Pancreas (tissue), 10 donors: ENCODE results near the gene STK11. TPM values are rescaled to one million over a fixed set of nuclear protein-coding genes. Genes with fewer than 3 reads are reported as not detected.

Source experiments
- ATAC-seq, 4 donors: fragments of 200-7000 bp; cut with Tn5 transposase; one replicate each; pipeline versions ENCODE4 v1.8.0 to v1.9.1; 2020; ENCODE audit warnings: mild to moderate bottlenecking in 4 of 4, moderate library complexity in 4 of 4
- DNase-seq, 6 donors: peaks; one replicate each; pipeline ENCODE4 v3.0.0-alpha.2; 2020
- FAIRE-seq: peaks from 2 replicates; lab custom pipeline; 2012; peaks lifted over from hg19 to GRCh38; lab: Jason Lieb, UNC
- H3K27ac ChIP-seq, 4 donors: fragments of 200-600 bp; sonication (generic); 1 replicate in 3 of 4; 2 replicates in 1 of 4; pipeline versions ENCODE4 v1.5.0 to v1.8.0; 2020
- H3K27me3 ChIP-seq, 4 donors: fragments of 200-600 bp; one replicate each; pipeline ENCODE4 v1.8.0; 2021
- H3K36me3 ChIP-seq, 3 donors: fragments of 200-600 bp; sonication (generic) in 1 of 3; one replicate each; pipeline versions ENCODE4 v1.5.0 to v1.8.0; 2020 to 2021
- H3K4me1 ChIP-seq, 3 donors: fragments of 200-600 bp; one replicate each; pipeline ENCODE4 v1.8.0; 2021
- H3K4me3 ChIP-seq, 4 donors: fragments of 200-600 bp; sonication (generic) in 2 of 4; one replicate each; pipeline versions ENCODE4 v1.5.0 to v1.8.0; 2020 to 2021
- H3K9me3 ChIP-seq, 4 donors: fragments of 200-600 bp; one replicate each; pipeline ENCODE4 v1.8.0; 2021
- CTCF ChIP-seq, 4 donors: fragments of 200-600 bp; sonication (generic) in 3 of 4; IDR thresholded peaks; one replicate each; pipeline versions ENCODE4 v1.5.0 to v1.8.0; 2021; ENCODE audit warnings: antibody characterized with exemption in 4 of 4
- WGBS, 2 donors: extraction: QIAGEN DNeasy Blood & Tissue Kit; methylation state at CpG; one replicate each; pipeline ENCODE4 v1.1.7; 2013; 5-methylcytosine and 5-hydroxymethylcytosine counted together
- intact Hi-C, 3 donors: fragments of 100-400 bp; cut with DNase I; formaldehyde crosslinking; loops; one replicate each; pipeline versions ENCODE4 v1.11.1 to v1.14.2; 2022
- polyA plus RNA-seq, 2 donors: library from polyadenylated mRNA; stranded (reverse); fragments of 200-250 nt; gene quantifications; one replicate each; pipeline ENCODE4 v1.2.3, GENCODE V29; 2013
- total RNA-seq, 6 donors: library from RNA; stranded (reverse); fragmentation: NEBNext Ultra II Directional in 4 of 6; extraction: Animal tissue kit (Norgen Biotek cat#: 25700) in 4 of 6; gene quantifications; one replicate each; pipeline versions ENCODE4 v1.2.1 to v1.2.4, GENCODE V29; 2021 to 2023
- donor health status: healthy with polysubstance abuse.
- donor health status: DM: no; HTN: no; CAD: no; lungs with moderate emphysema.
- donor health status: DM: no; HTN: no; CAD: no.
- donor health status: control.
- donor health status: control.
- donor health status: Bipolar disorder and iron deficiency.
- donor health status: DM: yes; HTN: yes; CAD: no.
- donor health status: DM: no; HTN: no; CAD: no.
- donor health status: DM: no; HTN: no; CAD: no.
- donor health status: DM: yes; HTN: yes; CAD: no.

STK11 gene
- total and polyA plus RNA-seq, 8 donors: 20.1 to 62.2 (median 24.8) TPM

- DNase-seq: peak in 1 of 6 donors; percentile 74
- peaks cover 0 to 20% (median 8%) of the 10 kb centered on the region in 3 donors for H3K36me3 ChIP-seq
- no peak overlapping the region for H3K4me3 ChIP-seq
- no peak for ATAC-seq
- no peaks in the 10 kb centered on the region for H3K9me3 ChIP-seq
- FAIRE-seq: no peak
- intact Hi-C loops: no loop called here
- no peaks in the 10 kb centered on the region for H3K27me3 ChIP-seq
- H3K27ac ChIP-seq: no peak overlapping the region
- peaks cover 11 to 14% (median 13%) of the 10 kb centered on the region in 3 donors for H3K4me1 ChIP-seq
- TF ChIP-seq CTCF (IDR thresholded peaks at IDR 0.05): no peak
- WGBS, 2 donors: 89 to 93% methylated on average over 19 of the region's 19 CpGs
Measured at GRCh38 chr19:1219786-1220476, 14.4 kb downstream of the STK11 start.

GRCh38 chr19:1220477-1220930 lies 14.9 kb downstream of the STK11 start:
- no peak overlapping the region for H3K4me3 ChIP-seq
- no peak overlapping the region for H3K27ac ChIP-seq
- TF ChIP-seq CTCF (IDR thresholded peaks at IDR 0.05): no peak
- peak in 2 of 6 donors; percentile 45 to 76 for DNase-seq
- peaks cover 5 to 9% (median 7%) of the 10 kb centered on the region in 3 donors for H3K4me1 ChIP-seq
- WGBS, 2 donors: 82 to 84% methylated on average over 28 to 33 of the region's 33 CpGs
- no peak for FAIRE-seq
- H3K36me3 ChIP-seq: peaks cover 0 to 20% (median 8%) of the 10 kb centered on the region in 3 donors
- ATAC-seq: peak in 1 of 4 donors; percentile 2
- intact Hi-C loops: no loop called here
- H3K9me3 ChIP-seq: no peaks in the 10 kb centered on the region
- no peaks in the 10 kb centered on the region for H3K27me3 ChIP-seq

GRCh38 chr19:1220976-1221903 lies 15.7 kb downstream of the STK11 start:
- peaks cover 0 to 5% (median 4%) of the 10 kb centered on the region in 3 donors for H3K4me1 ChIP-seq
- WGBS, 2 donors: 53 to 56% methylated on average over 38 of the region's 38 CpGs
- H3K9me3 ChIP-seq: no peaks in the 10 kb centered on the region
- H3K36me3 ChIP-seq: peaks cover 0 to 20% (median 8%) of the 10 kb centered on the region in 3 donors
- no peaks in the 10 kb centered on the region for H3K27me3 ChIP-seq
- no peak overlapping the region for H3K27ac ChIP-seq
- peak; percentile 55 to 78 (median 71) for TF ChIP-seq CTCF (IDR thresholded peaks at IDR 0.05)
- DNase-seq (peak in 5 of 6 donors; percentile 71 to 94 (median 86)), FAIRE-seq (no peak), ATAC-seq (peak; percentile 76 to 89 (median 84))
- intact Hi-C loops: no loop called here
- H3K4me3 ChIP-seq: no peak overlapping the region

GRCh38 chr19:1221904-1222255 lies 16.3 kb downstream of the STK11 start:
- ATAC-seq (no peak), DNase-seq (peak in 2 of 6 donors; percentile 47 to 82), FAIRE-seq (no peak)
- Histone ChIP-seq H3K27ac (no peak overlapping the region), H3K4me3 (no peak overlapping the region), H3K4me1 (peaks cover 0 to 5% (median 4%) of the 10 kb centered on the region in 3 donors), H3K36me3 (peaks cover 5 to 20% (median 8%) of the 10 kb centered on the region in 3 donors), H3K27me3 (no peaks in the 10 kb centered on the region), H3K9me3 (no peaks in the 10 kb centered on the region)
- 77 to 84% methylated on average over 18 to 22 of the region's 22 CpGs for WGBS, 2 donors
- no peak for TF ChIP-seq CTCF (IDR thresholded peaks at IDR 0.05)
- intact Hi-C loops: no loop called here
